GM19372 (cell line): ENCODE results near the gene ADAT3.

ENCODE experiments used
- ATAC-seq: cut with Tn5 transposase; IDR thresholded peaks from one replicate; pipeline ENCODE4 v1.9.1; 2021; ENCODE audit warnings: mild to moderate bottlenecking, low read depth, moderate library complexity; ENCODE audit not compliant: unreplicated experiment

The ADAT3 gene

DNA sequence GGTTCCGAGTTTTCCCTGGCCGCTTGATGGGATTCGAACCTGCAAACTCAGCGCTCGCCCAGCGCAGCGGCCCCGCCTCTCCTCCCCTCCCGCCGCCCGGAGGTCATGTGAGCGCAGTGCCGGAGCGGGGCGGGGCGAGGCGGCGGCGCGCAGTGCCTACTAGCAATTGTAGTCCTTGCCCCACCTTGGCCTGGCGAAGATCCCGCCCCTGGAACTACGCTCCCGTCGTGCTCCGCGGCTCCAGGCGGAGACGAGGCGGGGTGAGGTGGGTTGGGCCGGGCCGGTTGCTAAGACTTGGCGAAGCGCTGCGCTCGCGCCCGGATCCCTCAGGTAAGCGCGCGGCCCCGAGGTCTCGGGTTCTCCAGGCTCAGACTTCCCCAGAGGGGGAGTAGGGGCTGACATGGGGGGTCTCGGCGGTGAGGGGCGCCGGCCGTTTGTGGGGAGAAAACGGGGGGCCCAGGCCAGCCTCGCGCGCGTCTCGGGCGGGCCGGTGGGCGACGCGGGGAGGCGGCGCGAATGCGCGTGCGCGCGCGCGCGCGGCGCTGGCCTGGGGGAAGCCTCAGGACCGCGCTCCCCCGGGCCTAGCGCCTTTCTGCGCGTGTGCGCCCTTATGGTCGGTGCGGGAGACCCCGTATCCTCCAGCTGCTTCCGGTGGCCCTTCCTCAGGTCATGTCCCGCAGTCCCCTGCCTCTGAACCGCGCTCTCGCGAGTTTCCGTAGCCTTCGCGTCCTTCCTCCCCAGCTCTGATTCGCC lies at the start of gene ADAT3, which contains the start of gene SCAMP4:
ADAT3 (plus strand) TSS at position 290 of the 753 bp plus-strand sequence. CDS start 6,649 bp downstream, outside the sequence.
SCAMP4 (plus strand) TSS at position 290 of the 753 bp plus-strand sequence. CDS start 9,621 bp downstream, outside the sequence.
- ATAC-seq, result peak; percentile 77

DNA sequence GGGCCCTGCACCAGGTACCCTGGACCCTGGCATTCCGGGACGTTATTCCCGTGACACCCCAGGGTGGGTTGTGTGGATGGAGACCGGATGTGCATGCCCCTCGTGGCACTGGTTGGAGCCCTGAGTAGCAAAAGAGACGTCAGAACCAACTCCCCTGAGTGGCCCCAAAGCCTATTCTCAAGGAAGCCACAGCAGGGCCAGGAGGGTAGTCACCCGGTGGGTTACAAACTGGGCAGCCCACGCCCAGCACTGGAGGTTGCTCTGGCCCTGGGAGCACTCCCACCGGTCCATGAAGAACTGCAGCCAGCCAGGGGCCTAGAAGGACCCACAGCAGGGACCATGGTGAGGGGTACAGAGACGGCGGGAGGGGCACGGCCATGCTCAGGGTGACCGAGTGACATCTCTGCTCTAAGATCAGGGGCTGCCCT lies 49.4 kb upstream of the ADAT3 start:
- peak; percentile 3 for ATAC-seq

DNA sequence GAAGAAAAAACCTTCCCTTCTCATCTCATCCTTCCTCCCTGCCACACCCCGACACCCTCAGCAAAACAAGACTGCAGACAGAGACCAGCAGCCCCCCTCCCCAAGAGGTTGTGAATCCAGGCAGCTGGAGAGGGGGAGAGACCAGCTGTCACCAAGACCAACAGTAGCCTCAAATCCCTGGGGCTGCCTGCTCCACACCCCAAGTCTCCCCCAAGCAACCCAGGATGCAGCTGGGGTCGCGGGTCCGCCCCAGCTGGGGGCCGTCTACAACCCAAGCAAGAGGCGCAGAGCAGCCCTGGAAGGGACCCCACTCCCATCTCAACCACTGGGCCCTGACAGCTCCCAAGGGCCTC lies 48.9 kb upstream of the ADAT3 start:
- ATAC-seq, result no peak

DNA sequence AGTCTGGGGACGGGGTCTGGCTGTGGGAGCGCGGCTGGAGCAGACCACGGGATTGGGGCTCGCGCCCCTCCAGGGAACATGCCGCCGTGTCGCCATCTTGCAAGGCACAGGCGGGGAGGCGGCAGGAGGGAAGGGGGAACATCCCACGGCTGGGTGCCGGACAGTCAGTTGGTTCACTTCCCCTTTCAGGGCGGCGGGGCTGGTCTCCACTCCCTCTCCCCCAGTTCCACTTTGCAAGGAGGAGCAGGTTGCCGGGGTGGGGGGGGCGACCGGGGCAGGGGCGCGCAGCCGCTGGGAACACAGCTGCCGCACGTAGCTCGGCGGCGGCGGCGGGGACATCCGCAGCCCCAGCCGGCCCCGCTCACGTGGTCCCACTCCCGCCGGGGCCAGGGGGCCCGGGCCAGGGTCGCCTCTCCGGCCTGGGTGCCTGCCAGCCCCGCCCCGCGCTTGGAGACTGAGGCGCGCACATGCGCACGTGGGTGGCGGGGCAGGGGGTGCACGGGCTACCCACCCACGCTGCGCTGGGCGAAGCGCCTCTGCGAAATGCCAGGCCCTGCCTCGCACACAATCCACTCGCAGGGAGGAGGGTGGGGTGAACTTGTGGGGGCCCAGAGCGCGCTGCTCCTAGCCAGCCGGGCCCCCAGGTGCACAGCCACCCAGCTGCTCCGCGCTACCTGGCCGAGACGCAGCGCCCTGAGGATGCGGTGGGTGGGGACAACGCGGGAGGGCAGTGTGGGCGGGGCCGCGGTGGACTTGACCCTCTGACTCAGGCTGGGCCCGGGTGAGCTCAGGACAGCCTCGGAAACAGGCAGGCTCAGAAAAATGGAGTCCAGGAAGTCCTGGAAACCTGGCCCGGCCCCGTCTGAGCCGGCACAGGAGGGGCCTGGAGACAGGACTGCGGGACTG lies 48.2 kb upstream of the ADAT3 start:
- ATAC-seq, result no peak

DNA sequence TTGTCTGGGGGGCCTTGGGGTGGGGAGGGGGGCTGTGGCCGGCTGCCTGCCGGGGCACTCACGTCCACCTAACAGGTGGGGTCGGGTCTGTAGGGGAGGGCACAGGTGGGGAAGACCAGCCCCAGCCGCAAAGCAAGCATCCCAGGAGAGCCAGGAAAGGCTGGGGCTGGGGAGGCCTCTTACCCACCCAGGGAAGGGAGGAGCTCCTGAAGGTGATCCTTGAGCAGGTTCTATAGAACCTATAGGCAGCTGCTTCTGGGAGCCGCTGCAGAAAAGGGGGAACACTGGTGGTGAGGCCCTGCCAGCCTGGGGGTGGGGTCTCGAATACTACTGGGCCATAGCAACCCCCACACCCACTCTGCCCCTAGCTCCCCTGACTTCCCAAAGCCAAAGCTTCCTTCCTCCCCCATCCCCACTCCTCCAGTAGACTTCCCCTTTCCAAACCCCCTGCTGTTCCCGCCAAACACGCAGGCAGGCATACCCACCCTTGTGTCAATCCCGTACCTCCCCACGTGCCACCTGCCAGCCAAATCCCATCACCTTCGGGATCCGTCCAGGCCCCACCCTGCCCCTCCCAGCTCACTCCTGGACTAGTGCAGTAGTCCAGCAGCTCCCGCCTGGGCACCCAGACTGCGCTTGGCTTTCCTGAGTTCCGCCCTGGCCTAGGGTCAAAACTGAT lies 47.4 kb upstream of the ADAT3 start:
- no peak for ATAC-seq

DNA sequence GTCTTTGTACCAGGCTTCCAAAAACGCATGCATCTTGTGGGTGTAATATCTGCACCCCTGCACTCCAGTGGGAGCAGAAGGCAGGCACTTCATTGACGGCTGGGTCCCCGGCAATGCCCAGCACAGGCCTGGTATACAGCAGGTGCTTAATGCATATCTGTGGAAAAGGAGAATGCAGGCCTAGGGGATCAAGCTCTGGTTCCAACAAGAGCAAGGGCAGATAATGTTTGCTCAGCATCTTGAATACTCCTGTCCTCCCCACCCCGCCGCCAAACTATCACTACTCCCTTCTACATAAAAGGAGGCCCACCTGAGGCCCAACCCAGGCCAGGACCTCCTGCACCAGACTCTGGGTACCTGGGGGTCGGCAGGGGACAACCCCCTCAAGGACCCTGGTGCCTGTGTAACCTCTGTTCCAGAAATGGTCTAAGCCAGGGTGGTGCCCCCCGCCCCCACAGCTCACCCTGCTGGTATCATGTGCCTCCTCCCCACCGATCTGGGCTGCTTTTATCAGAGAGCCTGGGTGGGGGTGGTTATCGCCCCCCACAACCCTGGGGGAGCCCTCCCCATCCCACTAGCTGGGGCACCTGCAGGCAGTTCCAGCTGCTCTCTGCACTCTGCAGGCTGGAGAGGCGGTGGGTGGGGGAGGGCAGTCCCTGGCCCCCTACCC lies 46.7 kb upstream of the ADAT3 start:
- ATAC-seq, result no peak

DNA sequence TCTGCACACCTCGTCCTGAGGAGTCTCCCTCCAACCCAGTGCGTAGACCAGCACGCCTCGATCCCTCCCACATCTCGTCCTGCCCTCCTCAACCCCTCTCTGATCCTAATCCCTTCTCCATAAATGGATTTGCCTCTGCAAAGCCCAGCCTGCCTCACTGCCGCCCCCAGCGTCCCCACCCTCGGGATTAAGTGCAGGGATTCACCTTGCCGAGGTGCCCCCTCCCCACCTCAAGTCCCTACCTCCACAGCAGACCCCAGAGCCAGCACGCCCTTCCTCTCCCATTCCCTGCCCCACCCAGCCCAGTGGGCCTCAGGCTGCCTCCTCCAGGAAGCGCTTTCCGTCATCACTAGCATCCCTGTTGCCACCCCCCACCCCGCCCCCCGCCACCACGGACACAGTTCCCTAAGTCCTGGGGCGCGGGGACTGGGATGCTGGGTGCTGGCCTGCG lies 45.8 kb upstream of the ADAT3 start:
- no peak for ATAC-seq

DNA sequence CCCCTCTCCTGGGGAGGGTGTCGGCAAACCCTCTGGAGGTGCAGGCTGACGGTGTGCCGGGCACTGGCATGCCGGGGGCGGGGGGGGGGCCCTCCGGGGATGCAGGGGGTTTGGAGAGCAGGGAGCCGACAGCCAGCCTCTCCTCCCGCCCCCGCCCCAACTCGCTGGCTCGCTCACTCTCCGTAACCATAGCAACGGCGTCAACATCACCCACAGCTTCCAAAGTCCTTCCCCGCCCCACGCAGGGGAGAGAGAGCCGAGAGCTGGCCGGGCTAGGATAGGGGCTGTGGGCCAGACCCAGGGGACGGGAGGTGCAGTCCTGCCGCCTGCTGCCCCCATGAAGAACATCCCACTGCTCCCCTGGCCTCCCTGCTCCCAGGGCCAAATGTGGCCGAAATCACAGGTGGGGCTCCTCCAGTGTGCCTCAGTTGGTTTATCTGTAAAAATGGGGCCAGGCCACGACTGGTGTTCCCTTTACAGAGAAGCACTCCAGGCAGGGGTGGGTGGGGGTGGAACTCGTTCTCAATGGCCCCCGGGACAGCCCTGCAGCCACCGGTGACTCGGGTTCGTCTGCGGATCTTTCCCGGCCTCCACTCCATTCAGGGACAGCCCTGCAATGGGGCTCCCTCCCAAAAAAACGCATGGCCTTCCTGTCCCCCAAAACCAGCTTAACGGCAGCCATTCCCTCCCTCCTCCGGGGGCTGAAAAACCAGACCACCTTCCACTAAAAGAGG lies 45.0 kb upstream of the ADAT3 start:
- ATAC-seq, result no peak

DNA sequence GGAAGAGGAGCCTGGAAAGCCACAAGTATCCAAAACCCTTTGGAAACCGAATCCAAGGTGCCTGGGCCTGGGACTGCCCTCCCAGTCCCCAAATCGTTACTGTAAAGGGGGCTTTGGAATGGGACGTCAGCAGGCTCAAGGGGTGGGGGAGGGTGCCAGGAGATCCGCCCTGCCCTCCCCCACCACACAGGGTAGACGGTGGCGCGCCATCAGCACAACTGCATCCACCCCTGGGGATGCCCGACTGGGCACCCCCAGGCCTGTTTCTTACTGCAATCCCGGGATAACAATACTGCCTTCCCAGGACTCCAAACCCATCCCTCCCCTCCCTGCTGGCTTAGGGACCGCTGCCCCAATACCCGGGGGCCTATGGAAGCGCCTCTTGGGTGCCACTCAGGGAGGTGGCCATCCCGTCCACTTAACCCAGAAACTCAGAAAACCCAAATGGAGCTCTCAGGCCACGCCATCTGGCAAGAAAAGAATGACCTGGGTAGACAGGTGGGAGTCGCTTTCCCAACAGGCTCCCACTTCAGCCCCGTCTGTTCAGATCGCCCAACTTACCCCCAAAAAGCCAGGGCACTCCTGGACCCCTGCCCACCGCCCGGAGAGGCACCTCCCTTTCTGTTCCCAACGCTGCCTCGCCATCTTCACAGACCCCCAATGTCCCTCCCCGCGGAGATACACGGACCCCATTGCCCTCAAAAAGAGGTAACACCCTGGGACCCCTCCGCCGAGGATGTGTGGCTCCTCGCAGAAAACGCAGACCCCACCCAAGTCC lies 44.2 kb upstream of the ADAT3 start:
- no peak for ATAC-seq

DNA sequence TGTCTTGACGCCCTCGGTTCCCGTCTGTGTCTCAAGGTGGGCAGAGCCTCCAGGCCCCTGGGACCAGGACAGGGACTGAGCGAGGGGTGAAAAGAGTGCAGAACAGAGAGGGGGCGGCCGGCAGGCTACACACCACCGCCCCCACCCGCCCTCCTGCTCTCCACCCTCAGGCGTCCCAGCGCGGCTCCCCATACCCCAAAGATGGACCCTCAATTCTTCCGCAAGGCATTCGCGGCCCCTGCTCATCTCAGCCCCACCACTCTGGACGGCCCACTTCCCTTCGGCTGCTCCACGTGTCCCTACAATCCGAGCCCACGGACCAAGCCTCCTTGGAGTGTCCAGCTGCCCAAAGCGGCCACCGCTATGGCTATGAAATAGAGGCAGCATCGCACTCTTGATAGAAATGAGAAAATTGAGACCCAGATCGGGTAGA lies 43.6 kb upstream of the ADAT3 start:
- no peak for ATAC-seq

DNA sequence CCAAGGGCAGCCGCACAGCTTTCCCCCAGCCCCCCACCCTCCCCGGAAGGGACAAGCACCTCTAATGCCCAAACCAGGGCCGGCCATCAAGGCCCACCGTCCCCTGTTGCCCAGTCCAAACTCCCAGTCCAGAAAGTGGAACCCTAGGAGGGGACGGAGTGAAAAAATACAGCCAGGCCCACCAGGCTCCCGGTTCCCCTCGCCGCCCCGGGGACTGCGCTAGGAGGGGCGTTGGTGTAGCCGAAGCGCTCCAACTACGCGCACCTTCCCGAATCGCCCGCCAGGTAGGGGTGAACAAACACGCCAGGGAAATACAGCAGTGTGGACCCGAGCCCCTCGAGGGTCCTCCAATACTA lies 43.2 kb upstream of the ADAT3 start:
- ATAC-seq, result no peak

DNA sequence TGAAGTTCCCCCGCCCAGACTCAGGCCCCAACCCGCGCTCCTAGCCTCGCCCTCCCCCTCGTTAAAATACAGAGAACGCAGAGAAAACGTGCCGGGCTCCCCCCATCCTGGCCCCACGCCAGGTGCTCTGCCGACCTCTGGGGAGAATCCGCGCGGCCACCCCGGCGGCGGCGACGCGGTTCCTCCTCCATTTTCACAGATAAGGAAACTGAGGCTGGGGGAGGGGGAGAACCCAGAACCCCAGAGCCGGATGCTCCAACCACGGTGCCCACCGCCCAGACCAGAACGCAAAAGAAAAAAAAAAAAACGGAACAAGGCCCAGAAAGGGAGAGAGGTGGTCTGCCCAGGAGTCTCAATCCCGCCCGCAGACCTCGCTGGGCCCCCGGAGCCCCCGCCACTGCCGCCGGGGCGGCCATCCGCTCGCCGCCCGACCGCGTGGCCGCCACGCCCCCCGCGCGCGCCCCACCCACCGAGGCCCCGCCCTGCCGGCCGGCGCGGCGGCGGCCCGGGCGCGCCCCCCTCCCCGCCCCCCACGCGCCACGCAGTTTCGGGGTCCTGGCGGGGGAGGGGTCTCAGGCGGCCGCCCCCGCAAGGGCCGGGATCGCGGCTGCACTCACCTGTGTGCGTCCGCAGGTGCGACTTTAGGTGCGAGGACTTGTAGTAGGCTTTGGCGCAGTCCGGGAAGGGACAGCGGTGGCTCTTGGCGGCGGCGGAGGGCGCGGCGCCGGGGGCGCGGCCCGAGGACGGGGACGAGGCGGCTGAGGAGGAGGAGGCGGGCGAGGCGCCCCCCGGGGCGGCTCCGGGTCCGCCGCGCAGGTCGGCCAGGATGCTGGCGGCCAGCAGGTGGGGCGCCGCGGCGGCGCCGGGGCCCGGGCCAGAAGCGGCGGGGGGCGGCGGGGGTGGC lies 42.5 kb upstream of the ADAT3 start:
- no peak for ATAC-seq

DNA sequence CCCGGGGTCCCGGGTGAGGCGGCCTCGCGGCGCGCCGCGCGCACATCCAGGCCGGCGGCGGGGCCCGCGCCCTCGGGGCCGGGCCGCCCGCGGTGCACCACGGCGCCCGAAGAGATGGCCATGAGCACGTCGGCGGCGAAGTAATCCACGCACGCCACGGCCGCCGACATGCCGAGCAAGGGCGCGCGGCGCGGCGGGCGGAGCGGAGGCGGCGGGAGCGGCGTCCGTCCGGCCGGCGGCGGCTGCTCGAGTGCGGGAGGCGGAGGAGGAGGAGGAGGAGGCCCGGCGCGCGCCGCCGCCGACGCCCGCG lies 41.9 kb upstream of the ADAT3 start, which contains the start of gene KLF16:
KLF16 (minus strand) TSS at position 252 of the 310 bp plus-strand sequence; CDS start at position 170, 82 bp downstream.
- ATAC-seq, result peak; percentile 2

DNA sequence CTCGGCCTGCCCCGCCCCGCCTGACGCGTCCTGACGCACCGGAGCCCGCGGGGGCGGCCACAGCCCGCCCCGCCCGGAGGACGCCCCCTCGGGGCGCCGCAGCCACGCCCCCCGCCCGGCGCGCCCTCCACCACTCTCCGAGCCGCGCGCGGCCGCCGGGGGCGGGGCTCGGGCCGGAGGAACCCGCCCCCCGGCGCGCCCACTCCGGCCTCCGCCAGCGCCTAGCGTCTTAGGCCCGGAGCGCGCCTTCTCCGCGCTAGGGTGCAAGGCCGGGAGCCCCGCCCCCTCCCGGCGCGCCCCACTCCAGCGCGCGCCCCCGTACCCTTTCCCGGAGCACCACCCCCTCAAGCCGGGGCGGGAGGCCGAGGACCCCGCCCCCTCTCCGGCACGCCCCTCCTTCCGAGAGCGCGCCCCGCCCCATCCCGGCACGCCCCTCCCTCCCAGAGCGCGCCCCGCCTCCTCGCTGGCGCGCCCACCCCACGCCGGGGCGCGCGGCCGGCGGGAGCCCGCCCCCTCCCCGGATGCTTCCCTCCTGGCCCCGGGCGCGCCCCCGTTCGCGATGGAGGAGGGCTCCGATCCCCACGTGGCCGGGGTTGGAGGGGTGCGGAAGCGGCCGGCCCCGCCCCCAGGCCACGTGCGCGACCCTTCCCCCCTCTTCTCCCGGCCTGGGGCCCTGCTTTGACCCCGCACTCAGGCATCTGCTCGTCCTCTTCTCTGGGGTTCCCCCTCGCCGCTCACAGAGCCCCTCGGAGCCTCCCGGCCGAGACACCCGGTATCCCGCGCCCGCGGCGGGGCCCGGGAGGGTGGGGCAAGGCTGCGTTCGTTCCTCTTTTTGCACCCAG lies 41.3 kb upstream of the ADAT3 start:
- ATAC-seq, result peak; percentile 54

DNA sequence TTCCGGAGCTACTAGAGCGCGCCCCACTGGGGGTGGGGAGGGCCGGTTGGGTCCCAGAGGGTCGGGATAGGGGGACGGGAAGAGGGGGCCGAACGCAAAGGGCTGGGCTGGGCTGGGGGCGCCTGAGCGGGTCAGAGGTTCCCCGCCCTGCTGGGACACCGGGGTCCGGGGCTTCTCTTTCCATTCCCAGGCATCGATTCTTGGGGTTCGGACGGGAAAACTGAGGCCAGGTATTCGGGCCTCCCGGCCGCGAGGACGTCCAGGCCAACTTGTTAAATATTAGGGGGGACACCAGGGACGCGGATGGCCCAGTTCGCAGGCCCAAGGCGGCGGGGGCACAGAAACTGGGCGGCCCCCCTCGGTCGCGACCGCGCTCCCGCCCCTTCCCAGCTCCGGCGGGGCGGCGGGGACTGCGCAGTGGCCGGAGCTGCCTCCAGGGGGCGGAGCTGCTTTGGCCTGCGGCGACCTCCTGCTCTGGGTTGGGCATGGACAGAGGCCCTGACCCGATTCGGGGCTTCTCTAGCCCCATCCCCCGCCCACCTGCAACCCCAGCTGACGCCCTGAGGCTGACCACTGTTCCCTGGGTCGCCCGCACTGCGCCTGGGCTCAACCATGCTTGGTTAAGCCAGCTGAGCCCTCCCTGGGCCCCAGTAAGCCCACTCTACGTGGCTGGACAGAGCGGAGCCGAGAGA lies 40.6 kb upstream of the ADAT3 start:
- no peak for ATAC-seq

DNA sequence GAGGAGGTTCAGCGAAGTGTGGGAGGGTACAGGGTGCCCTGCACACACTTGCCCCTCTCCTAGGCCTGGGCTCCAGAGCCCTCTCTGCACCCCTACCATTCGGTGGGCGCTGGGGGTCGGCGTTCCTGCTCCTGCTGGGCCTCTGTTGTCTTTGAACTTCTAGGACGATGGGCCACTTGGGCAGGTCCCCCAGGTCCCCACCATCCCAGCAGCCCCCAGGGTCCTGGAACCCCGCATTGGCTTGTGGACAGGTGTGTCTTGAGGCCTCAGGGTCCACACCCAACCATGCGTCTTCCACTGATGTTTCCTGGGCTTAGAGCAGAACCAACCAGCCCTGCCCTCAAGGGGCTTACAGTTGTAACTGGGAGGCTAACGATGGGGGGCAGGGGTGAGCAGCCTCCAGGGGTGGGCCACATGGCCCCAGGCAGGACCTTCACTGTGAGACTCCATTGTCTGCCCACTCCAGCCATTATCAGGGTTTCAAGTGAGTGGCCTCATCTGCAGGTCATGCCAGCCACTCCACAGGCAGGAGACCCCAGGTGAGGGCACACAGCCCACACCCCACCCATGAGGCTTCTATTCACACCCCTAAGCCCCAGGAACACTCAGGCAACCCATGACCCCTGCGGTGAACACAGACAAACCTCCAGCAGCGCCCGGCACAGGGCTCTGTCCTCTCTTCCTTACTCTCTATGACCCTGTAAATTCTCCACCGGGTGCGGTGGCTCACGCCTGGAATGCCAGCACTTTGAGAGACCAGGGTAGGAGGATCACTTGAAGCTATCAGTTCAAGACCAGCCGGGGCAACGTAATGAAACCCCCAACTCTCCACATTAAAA lies 39.8 kb upstream of the ADAT3 start:
- ATAC-seq, result no peak
